Prostate gland (tissue), 2 donors: Measurements from ENCODE around the gene KDM4B.

Experiments
- CTCF ChIP-seq, 4 experiments: fragments of 200-600 bp in 2 of 4; fragments of 450-650 bp in 2 of 4; sonication (generic) in 2 of 4; IDR thresholded peaks; 1 replicate in 3 of 4; 2 replicates in 1 of 4; pipeline ENCODE4 v1.5.1; 2016 to 2019; ENCODE audit warnings: antibody characterized with exemption in 4 of 4, mild to moderate bottlenecking in 2 of 4, moderate library complexity in 2 of 4
- POLR2A ChIP-seq: fragments of 450-650 bp; IDR thresholded peaks from one replicate; pipeline ENCODE4 v1.6.1; 2016; ENCODE audit warnings: antibody characterized with exemption, mild to moderate bottlenecking
- POLR2AphosphoS5 ChIP-seq: sonication (generic); formaldehyde crosslinking; IDR thresholded peaks from one replicate; pipeline ENCODE4 v1.6.1; 2017; ENCODE audit warnings: antibody characterized with exemption

- TF ChIP-seq CTCF (IDR thresholded peaks at IDR 0.05) (no peak), POLR2A (no peak), POLR2AphosphoS5 (no peak)
These were observed 127.6 kb downstream of the KDM4B start for GRCh38 chr19:5096536-5096935.
